ENCODE measurements around the gene GTF3C4.
A peak's percentile ranks its signal among the peaks of the same experiment; 100 is the strongest.

The GTF3C4 gene

GRCh38 chr9:132669698-132670456, 387 bp upstream of the GTF3C4 start, which contains the start of gene DDX31:
DDX31 (minus strand) TSS chr9:132669983; CDS start chr9:132669934, 49 bp downstream.
- Histone ChIP-seq H3F3A (ENCODE audit: insufficient read depth, low read length) (no peaks in the 10 kb centered on the region), H2AFZ (ENCODE audit: low read length) (peak within 1 kb of the TSS; percentile 31; the same call in 1 of the 2 replicates), H3K4me1 (ENCODE audit: insufficient read depth, low read length, severe bottlenecking) (peaks cover 21% of the 10 kb centered on the region), H3K27me3 (ENCODE audit: insufficient read depth, low read length) (no peaks in the 10 kb centered on the region), H3K4me2 (ENCODE audit: low read length) (peak within 1 kb of the TSS; percentile 69), H3K9me2 (ENCODE audit: low read depth, low read length) (no peaks in the 10 kb centered on the region), H3K36me3 (ENCODE audit: insufficient read depth, low read length) (peaks cover 30% of the 10 kb centered on the region), H3K27ac (ENCODE audit: low read depth, low read length, poor library complexity, severe bottlenecking) (peak within 1 kb of the TSS; percentile 86), H3K9ac (ENCODE audit: low read length) (peak within 1 kb of the TSS; percentile 86), H3K79me2 (ENCODE audit: insufficient read depth, low read length) (peaks cover 65% of the 10 kb centered on the region), H3K9me3 (ENCODE audit: low read length) (no peaks in the 10 kb centered on the region), H3K4me3 (ENCODE audit: low read depth, low read length, poor library complexity, severe bottlenecking) (peak within 1 kb of the TSS; percentile 81), H4K20me1 (ENCODE audit: insufficient read depth, low read length) (no peaks in the 10 kb centered on the region)
- no peak for TF ChIP-seq EZH2 (IDR thresholded peaks at IDR 0.05; ENCODE audit: borderline replicate concordance, low read length)
- no peak; the same call in 1 of the 2 replicates for TF ChIP-seq CTCF (IDR thresholded peaks at IDR 0.05; ENCODE audit: low read length)

GRCh38 chr9:132671620-132672412, 1.6 kb downstream of the GTF3C4 start:
- Histone ChIP-seq H2AFZ (ENCODE audit: low read length) (no peak overlapping the region), H3K27ac (ENCODE audit: low read depth, low read length, poor library complexity, severe bottlenecking) (no peak overlapping the region), H3K36me3 (ENCODE audit: insufficient read depth, low read length) (peaks cover 18% of the 10 kb centered on the region), H3K9ac (ENCODE audit: low read length) (peak overlapping the region; percentile 86; the same call in 1 of the 2 replicates), H4K20me1 (ENCODE audit: insufficient read depth, low read length) (no peaks in the 10 kb centered on the region), H3K9me2 (ENCODE audit: low read depth, low read length) (no peaks in the 10 kb centered on the region), H3K4me2 (ENCODE audit: low read length) (peak overlapping the region; percentile 69), H3F3A (ENCODE audit: insufficient read depth, low read length) (no peaks in the 10 kb centered on the region), H3K79me2 (ENCODE audit: insufficient read depth, low read length) (peaks cover 70% of the 10 kb centered on the region), H3K4me3 (ENCODE audit: low read depth, low read length, poor library complexity, severe bottlenecking) (peak overlapping the region; percentile 81), H3K27me3 (ENCODE audit: insufficient read depth, low read length) (no peaks in the 10 kb centered on the region), H3K9me3 (ENCODE audit: low read length) (no peaks in the 10 kb centered on the region), H3K4me1 (ENCODE audit: insufficient read depth, low read length, severe bottlenecking) (peaks cover 21% of the 10 kb centered on the region)
- TF ChIP-seq CTCF (IDR thresholded peaks at IDR 0.05; ENCODE audit: low read length) = no peak
- no peak for TF ChIP-seq EZH2 (IDR thresholded peaks at IDR 0.05; ENCODE audit: borderline replicate concordance, low read length)

- no peak overlapping the region for H3K27ac ChIP-seq (ENCODE audit: low read depth, low read length, poor library complexity, severe bottlenecking)
- peaks cover 18% of the 10 kb centered on the region for H3K36me3 ChIP-seq (ENCODE audit: insufficient read depth, low read length)
- peaks cover 72% of the 10 kb centered on the region for H3K79me2 ChIP-seq (ENCODE audit: insufficient read depth, low read length)
- no peaks in the 10 kb centered on the region for H3K27me3 ChIP-seq (ENCODE audit: insufficient read depth, low read length)
- peaks cover 21% of the 10 kb centered on the region for H3K4me1 ChIP-seq (ENCODE audit: insufficient read depth, low read length, severe bottlenecking)
- no peak for TF ChIP-seq CTCF (IDR thresholded peaks at IDR 0.05; ENCODE audit: low read length)
- no peak for TF ChIP-seq EZH2 (IDR thresholded peaks at IDR 0.05; ENCODE audit: borderline replicate concordance, low read length)
- H3K9ac ChIP-seq (ENCODE audit: low read length) = no peak overlapping the region
- H2AFZ ChIP-seq (ENCODE audit: low read length) = no peak overlapping the region
- no peaks in the 10 kb centered on the region for H3K9me2 ChIP-seq (ENCODE audit: low read depth, low read length)
- H4K20me1 ChIP-seq (ENCODE audit: insufficient read depth, low read length) = no peaks in the 10 kb centered on the region
- H3K4me3 ChIP-seq (ENCODE audit: low read depth, low read length, poor library complexity, severe bottlenecking) = peak overlapping the region; percentile 81
- H3K4me2 ChIP-seq (ENCODE audit: low read length) = peak overlapping the region; percentile 69
- H3K9me3 ChIP-seq (ENCODE audit: low read length) = no peaks in the 10 kb centered on the region
- no peaks in the 10 kb centered on the region for H3F3A ChIP-seq (ENCODE audit: insufficient read depth, low read length)
Observed at GRCh38 chr9:132672413-132672690, 2.1 kb downstream of the GTF3C4 start.

All from OCI-LY1 (cell line).